K562 (cell line): ENCODE results near the gene PRR23E. TPM values are rescaled to one million over a fixed set of nuclear protein-coding genes. Genes with fewer than 3 reads are reported as not detected.

Experiments
- ATAC-seq: fragments of 200-7000 bp; cut with Tn5 transposase; 3 replicates; pipeline ENCODE4 v1.9.1; 2020; ENCODE audit warnings: moderate library complexity
- BruUV-seq: library from RNA; stranded (reverse); fragments of 400-500 nt; replicated peaks from 2 replicates; lab custom pipeline; 2021; lab: Mats Ljungman, UMichigan
- CTCF ChIA-PET: fragments of 300-600 bp; formaldehyde crosslinking; extraction: SDS; loops from one replicate; lab custom pipeline; 2021; ENCODE audit warnings: low intra/inter-chr PET ratio; lab: Yijun Ruan, JAX
- POLR2A ChIA-PET: fragments of 300-600, 350-650 bp; sonication (Branson Sonifier 250); formaldehyde crosslinking; extraction: SDS; loops from one replicate; lab custom pipeline; 2021; ENCODE audit warnings: antibody characterized with exemption, inconsistent platforms; lab: Yijun Ruan, JAX
- DNase-seq, 4 experiments: peaks; one replicate each; pipeline versions ENCODE4 v3.0.0 to v3.0.0-alpha.2; 2011 to 2018; ENCODE audit warnings: low spot score in 3 of 4, mixed read lengths in 3 of 4; ENCODE audit errors: extremely low read depth in 1 of 4
- FAIRE-seq: peaks from 2 replicates; lab custom pipeline; 2011; peaks lifted over from hg19 to GRCh38; lab: Jason Lieb, UNC
- H2AFZ ChIP-seq: 2 replicates; pipeline ENCODE4 v1.6.0; 2011; ENCODE audit warnings: low read depth, low read length, control low read depth, inconsistent platforms
- H3K27ac ChIP-seq: fragments of 200-600 bp; 3 replicates; pipeline ENCODE4 v1.8.0; 2011; ENCODE audit warnings: low read depth, mild to moderate bottlenecking, control low read depth, inconsistent platforms, low read length, moderate library complexity, mixed read lengths; ENCODE audit errors: extremely low read depth
- H3K27me3 ChIP-seq, 2 experiments: fragments of 300-600 bp in 1 of 2; 2 replicates in 1 of 2; 3 replicates in 1 of 2; pipeline versions ENCODE4 v1.6.0 to v1.8.0; 2011; ENCODE audit warnings: inconsistent platforms in 2 of 2, low read length in 2 of 2, mild to moderate bottlenecking in 1 of 2, mixed read lengths in 1 of 2, moderate library complexity in 1 of 2; ENCODE audit not compliant: control insufficient read depth in 2 of 2, insufficient read depth in 2 of 2
- H3K36me3 ChIP-seq: fragments of 300-600 bp; 3 replicates; pipeline ENCODE4 v1.8.0; 2011; ENCODE audit warnings: mild to moderate bottlenecking, low read length, inconsistent platforms; ENCODE audit not compliant: control insufficient read depth, insufficient read depth
- H3K4me1 ChIP-seq, 2 experiments: fragments of 200-600 bp in 1 of 2; replicated peaks in 1 of 2; 2 replicates in 1 of 2; 3 replicates in 1 of 2; pipeline versions ENCODE4 v1.5.1 to v1.8.0; 2011; ENCODE audit warnings: inconsistent platforms in 2 of 2, low read length in 2 of 2, mild to moderate bottlenecking in 1 of 2, mixed read lengths in 1 of 2, moderate library complexity in 1 of 2; ENCODE audit not compliant: control insufficient read depth in 2 of 2, insufficient read depth in 2 of 2
- H3K4me2 ChIP-seq: 2 replicates; pipeline ENCODE4 v1.6.1; 2011; ENCODE audit warnings: low read length, control low read depth, inconsistent platforms, mixed read lengths; ENCODE audit not compliant: insufficient read depth
- H3K4me3 ChIP-seq: fragments of 200-600 bp; sonication (generic), shearing (Covaris generic); 2 replicates; pipeline ENCODE4 v1.5.1; 2016; ENCODE audit warnings: control low read depth, inconsistent platforms
- H3K79me2 ChIP-seq: fragments of 200-600 bp; 3 replicates; pipeline ENCODE4 v1.8.0; 2011; ENCODE audit warnings: low read length, inconsistent platforms; ENCODE audit not compliant: control insufficient read depth, insufficient read depth
- H3K9ac ChIP-seq, 2 experiments: 2 replicates each; pipeline versions ENCODE4 v1.6.0 to v1.6.1; 2011; ENCODE audit warnings: low read depth in 2 of 2, low read length in 2 of 2, control low read depth in 1 of 2, inconsistent platforms in 1 of 2, mild to moderate bottlenecking in 1 of 2, mixed read lengths in 1 of 2; ENCODE audit not compliant: insufficient read depth in 1 of 2
- H3K9me1 ChIP-seq: one replicate; pipeline ENCODE4 v1.6.0; 2011; ENCODE audit warnings: inconsistent platforms, mild to moderate bottlenecking, low read length, moderate library complexity; ENCODE audit not compliant: control insufficient read depth, insufficient read depth
- H3K9me3 ChIP-seq: replicated peaks from 2 replicates; pipeline ENCODE4 v1.5.1; 2011; ENCODE audit warnings: low read depth, low read length, inconsistent platforms; ENCODE audit not compliant: control insufficient read depth, insufficient read depth
- H4K20me1 ChIP-seq: replicated peaks from 2 replicates; pipeline ENCODE4 v1.6.1; 2011; ENCODE audit warnings: low read length, inconsistent platforms, mixed read lengths; ENCODE audit not compliant: control insufficient read depth, insufficient read depth
- CREBBP ChIP-seq: IDR thresholded peaks from one replicate; pipeline ENCODE4 v1.6.1; 2012; ENCODE audit warnings: low read depth, mild to moderate bottlenecking, control low read depth, inconsistent platforms, low read length
- HIVEP1 ChIP-seq: fragments of 250-450 bp; sonication (Bioruptor Pico); IDR thresholded peaks from 2 replicates; pipeline ENCODE4 v1.4.0; 2020; ENCODE audit warnings: mild to moderate bottlenecking
- JUNB ChIP-seq: fragments of 450-650 bp; formaldehyde crosslinking; conservative IDR thresholded peaks from 2 replicates; pipeline ENCODE4 v1.4.0; 2020; ENCODE audit warnings: mild to moderate bottlenecking
- KDM1A ChIP-seq, 2 experiments: fragments of 450-650 bp; IDR thresholded peaks; 2 replicates each; pipeline ENCODE4 v1.6.1; 2016; ENCODE audit warnings: mild to moderate bottlenecking in 2 of 2
- KLF16 ChIP-seq: IDR thresholded peaks from 2 replicates; pipeline ENCODE4 v1.6.1; 2016; ENCODE audit warnings: antibody characterized with exemption
- MEF2A ChIP-seq: IDR thresholded peaks from 2 replicates; pipeline ENCODE4 v1.6.1; 2011; ENCODE audit warnings: low read depth, mild to moderate bottlenecking, low read length, moderate library complexity; ENCODE audit not compliant: control insufficient read depth
- MTA1 ChIP-seq: fragments of 450-650 bp; IDR thresholded peaks from 2 replicates; pipeline ENCODE4 v1.6.1; 2017; ENCODE audit warnings: borderline replicate concordance
- NR2F6 ChIP-seq: fragments of 450-650 bp; formaldehyde crosslinking; IDR thresholded peaks from 2 replicates; pipeline ENCODE4 v1.4.0; 2020; ENCODE audit warnings: mild to moderate bottlenecking
- POU5F1 ChIP-seq: fragments of 150-350 bp; IDR thresholded peaks from 2 replicates; pipeline ENCODE4 v1.6.1; 2014; ENCODE audit warnings: borderline replicate concordance, low read length, low read depth, mild to moderate bottlenecking; ENCODE audit not compliant: partially characterized antibody
- SIRT6 ChIP-seq: IDR thresholded peaks from one replicate; pipeline ENCODE4 v1.6.1; 2012; ENCODE audit warnings: low read depth, mild to moderate bottlenecking, control low read depth, inconsistent platforms, low read length, moderate library complexity
- SREBF1 ChIP-seq: fragments of 150-350 bp; IDR thresholded peaks from 2 replicates; pipeline ENCODE4 v1.6.1; 2014; ENCODE audit warnings: antibody characterized with exemption, low read depth, low read length, borderline replicate concordance
- SREBF2 ChIP-seq: sonication (generic); formaldehyde crosslinking; IDR thresholded peaks from 2 replicates; pipeline ENCODE4 v1.4.0; 2020; ENCODE audit warnings: mild to moderate bottlenecking, missing genetic modification reagents
- SRSF9 ChIP-seq: fragments of 200-400 bp; formaldehyde crosslinking; IDR thresholded peaks from 2 replicates; pipeline ENCODE4 v1.6.1; 2017; ENCODE audit warnings: low read depth, low read length, borderline replicate concordance
- TAF15 ChIP-seq: fragments of 200-400 bp; formaldehyde crosslinking; IDR thresholded peaks from 2 replicates; pipeline ENCODE4 v1.6.1; 2017; ENCODE audit warnings: mild to moderate bottlenecking, low read depth, low read length, moderate library complexity
- ZHX1 ChIP-seq: fragments of 150-350 bp; conservative IDR thresholded peaks from 2 replicates; pipeline ENCODE4 v1.6.1; 2014; ENCODE audit warnings: low read length
- ZNF316 ChIP-seq: fragments of 450-650 bp; IDR thresholded peaks from 2 replicates; pipeline ENCODE4 v1.6.1; 2016
- WGBS: fragments of 100-300 bp; shearing (Covaris generic); methylation state at CpG from one replicate; pipeline ENCODE4 v1.1.6; 2016; ENCODE audit warnings: low coverage, mixed read lengths; ENCODE audit not compliant: insufficient coverage; ENCODE audit errors: missing lambda C conversion rate; 5-methylcytosine and 5-hydroxymethylcytosine counted together
- in situ Hi-C: fragments of 300-500 bp; cut with MboI; formaldehyde crosslinking; loops from 4 replicates; pipeline ENCODE4 v1.15.0; 2018; ENCODE audit warnings: inconsistent platforms, mixed read lengths
- intact Hi-C: fragments of 100-400 bp; cut with micrococcal nuclease; formaldehyde crosslinking; loops from 2 replicates; pipeline ENCODE4 v1.14.2; 2022
- polyA plus RNA-seq, 8 experiments: library from polyadenylated mRNA; depleted of rRNA in 4 of 8; stranded (reverse) in 5 of 8; unstranded in 3 of 8; fragments of >200 nt; fragmentation: Nextera tagmentation in 2 of 8; fragmentation: Illumina TruSeq in 1 of 8; extraction: Ambion mirVana in 2 of 8; extraction: Trizol in 1 of 8; gene quantifications; 2 replicates each; pipeline versions ENCODE4 v1.2.1 to v1.2.3, GENCODE V29; 2011 to 2014; ENCODE audit warnings: inconsistent platforms in 1 of 8, missing spikeins in 1 of 8
- total RNA-seq, 7 experiments: library from RNA; depleted of rRNA in 6 of 7; stranded (reverse); fragments of >200 nt in 6 of 7; fragmentation: Illumina TruSeq in 2 of 7; extraction: Trizol in 2 of 7; gene quantifications; 2 replicates each; pipeline versions ENCODE4 v1.2.1 to v1.2.3, GENCODE V29; 2011 to 2021; ENCODE audit warnings: low replicate concordance in 1 of 7
- TF ChIP-seq, protein P1 (sequence below): fragments of 200-800 bp; sonication (Bioruptor generic); IDR thresholded peaks from 2 replicates; pipeline ENCODE4 v1.6.1; 2017; ENCODE audit warnings: missing genetic modification characterization, missing compliant biosample characterization

Gene PRR23E
- total and polyA plus RNA-seq, 9 of the 15 experiments (the other 6 are each of a cell fraction or from before 2014, with no cell fraction given) = not detected

DNA sequence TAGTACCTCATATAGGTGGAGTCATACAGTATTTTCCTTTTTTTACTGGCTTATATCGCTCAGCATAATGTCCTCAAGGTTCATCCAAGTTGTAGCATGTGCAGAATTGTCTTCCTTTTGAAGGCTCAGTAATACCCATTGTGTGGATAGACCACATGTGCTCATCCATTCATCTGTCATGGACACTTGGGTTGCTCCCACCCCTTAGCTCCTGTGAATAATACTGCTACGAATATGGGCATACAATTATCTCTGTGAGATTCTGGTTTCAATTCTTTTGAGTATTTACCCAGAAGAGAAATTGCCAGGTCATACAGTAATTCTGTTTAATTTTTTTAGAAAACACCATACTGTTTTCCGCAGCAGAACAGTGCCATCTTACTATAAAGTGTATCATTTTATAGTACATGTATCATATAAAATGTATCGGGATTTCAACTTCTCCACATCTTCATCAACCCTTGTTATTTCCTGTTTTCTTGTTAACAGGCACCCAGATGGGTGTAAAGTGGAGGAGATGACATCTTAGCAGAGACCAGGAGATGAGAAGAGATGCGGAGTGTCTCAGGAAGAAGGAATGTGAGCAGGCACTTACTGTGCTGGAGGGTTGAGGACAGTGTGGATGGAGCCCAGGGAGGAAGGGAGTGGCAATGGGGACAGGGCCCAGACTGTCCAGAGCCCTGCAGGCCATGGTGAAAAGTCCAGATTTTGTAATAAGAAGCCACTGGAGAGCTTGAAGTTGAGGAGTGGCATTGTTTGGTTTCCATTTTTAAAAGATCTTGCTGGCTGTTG lies 27.0 kb upstream of the PRR23E start:
- Histone ChIP-seq H3K4me3 (no peak overlapping the region), H4K20me1 (no peaks in the 10 kb centered on the region), H3K79me2 (no peaks in the 10 kb centered on the region), H3K9me1 (no peaks in the 10 kb centered on the region), H2AFZ (no peak overlapping the region), H3K9ac (no peak overlapping the region), H3K27me3 (no peaks in the 10 kb centered on the region), H3K9me3 (no peaks in the 10 kb centered on the region; the same call in 1 of the 2 replicates), H3K36me3 (no peaks in the 10 kb centered on the region), H3K27ac (no peak overlapping the region), H3K4me1 (no peaks in the 10 kb centered on the region), H3K4me2 (no peak overlapping the region)
- POLR2A ChIA-PET = no interaction called here
- DNase-seq (no peak), ATAC-seq (no peak), FAIRE-seq (no peak)
- CTCF ChIA-PET = no interaction called here
- in situ Hi-C loops = no loop called here
- BruUV-seq = no TSS peak
- intact Hi-C loops = no loop called here
- WGBS = 6% methylated on average over 4 of the region's 5 CpGs
- TF ChIP-seq SIRT6 (no peak), ZHX1 (no peak), JUNB (CRISPR knock-in tag) (no peak), MTA1 (no peak), CREBBP (no peak), MEF2A (no peak), HIVEP1 (no peak), SRSF9 (no peak), TAF15 (no peak), KLF16 (no peak), SREBF2 (CRISPR knock-in tag) (no peak), NR2F6 (CRISPR knock-in tag) (no peak), ZNF316 (no peak), SREBF1 (no peak), KDM1A (IDR thresholded peaks at IDR 0.05) (no peak), POU5F1 (no peak)
- TF ChIP-seq, protein P1, sequence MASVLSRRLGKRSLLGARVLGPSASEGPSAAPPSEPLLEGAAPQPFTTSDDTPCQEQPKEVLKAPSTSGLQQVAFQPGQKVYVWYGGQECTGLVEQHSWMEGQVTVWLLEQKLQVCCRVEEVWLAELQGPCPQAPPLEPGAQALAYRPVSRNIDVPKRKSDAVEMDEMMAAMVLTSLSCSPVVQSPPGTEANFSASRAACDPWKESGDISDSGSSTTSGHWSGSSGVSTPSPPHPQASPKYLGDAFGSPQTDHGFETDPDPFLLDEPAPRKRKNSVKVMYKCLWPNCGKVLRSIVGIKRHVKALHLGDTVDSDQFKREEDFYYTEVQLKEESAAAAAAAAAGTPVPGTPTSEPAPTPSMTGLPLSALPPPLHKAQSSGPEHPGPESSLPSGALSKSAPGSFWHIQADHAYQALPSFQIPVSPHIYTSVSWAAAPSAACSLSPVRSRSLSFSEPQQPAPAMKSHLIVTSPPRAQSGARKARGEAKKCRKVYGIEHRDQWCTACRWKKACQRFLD (CRISPR knock-in tag) = no peak
